ENCODE data around the gene PFDN5.

Gene PFDN5

GRCh38 chr12:53295070-53295890 is at the start of gene PFDN5:
PFDN5 (plus strand) TSS chr12:53295542; CDS start chr12:53295568, 26 bp downstream.
- H3K9ac ChIP-seq (ENCODE audit: low read length), result peak within 1 kb of the TSS; percentile 97
- H2AFZ ChIP-seq (ENCODE audit: low read length), result no peak within 1 kb of the TSS
- H3K79me2 ChIP-seq (ENCODE audit: insufficient read depth, low read length), result peaks cover 13% of the 10 kb centered on the region
- H3F3A ChIP-seq (ENCODE audit: insufficient read depth, low read length), result no peaks in the 10 kb centered on the region
- H3K27me3 ChIP-seq (ENCODE audit: insufficient read depth, low read length), result no peaks in the 10 kb centered on the region
- no peak for TF ChIP-seq CTCF (IDR thresholded peaks at IDR 0.05; ENCODE audit: low read length)
- TF ChIP-seq EZH2 (IDR thresholded peaks at IDR 0.05; ENCODE audit: borderline replicate concordance, low read length), result no peak
- H3K9me3 ChIP-seq (ENCODE audit: low read length), result no peaks in the 10 kb centered on the region
- no peaks in the 10 kb centered on the region for H4K20me1 ChIP-seq (ENCODE audit: insufficient read depth, low read length)
- no peaks in the 10 kb centered on the region for H3K9me2 ChIP-seq (ENCODE audit: low read depth, low read length)
- H3K4me3 ChIP-seq (ENCODE audit: low read depth, low read length, poor library complexity, severe bottlenecking), result peak within 1 kb of the TSS; percentile 97
- peak within 1 kb of the TSS; percentile 99 for H3K4me2 ChIP-seq (ENCODE audit: low read length)
- H3K4me1 ChIP-seq (ENCODE audit: insufficient read depth, low read length, severe bottlenecking), result peaks cover 37% of the 10 kb centered on the region
- H3K36me3 ChIP-seq (ENCODE audit: insufficient read depth, low read length), result peaks cover 50% of the 10 kb centered on the region
- peak within 1 kb of the TSS; percentile 21 for H3K27ac ChIP-seq (ENCODE audit: low read depth, low read length, poor library complexity, severe bottlenecking)

GRCh38 chr12:53251477-53252348 is 43.6 kb upstream of the PFDN5 start:
- Histone ChIP-seq H3F3A (ENCODE audit: insufficient read depth, low read length) (no peaks in the 10 kb centered on the region), H2AFZ (ENCODE audit: low read length) (peak overlapping the region; percentile 6; the same call in 1 of the 2 replicates), H3K79me2 (ENCODE audit: insufficient read depth, low read length) (no peaks in the 10 kb centered on the region), H3K9ac (ENCODE audit: low read length) (peak overlapping the region; percentile 93), H3K4me3 (ENCODE audit: low read depth, low read length, poor library complexity, severe bottlenecking) (peak overlapping the region; percentile 94), H3K9me3 (ENCODE audit: low read length) (no peaks in the 10 kb centered on the region), H3K9me2 (ENCODE audit: low read depth, low read length) (no peaks in the 10 kb centered on the region), H3K27ac (ENCODE audit: low read depth, low read length, poor library complexity, severe bottlenecking) (no peak overlapping the region), H3K36me3 (ENCODE audit: insufficient read depth, low read length) (peaks cover 13% of the 10 kb centered on the region; the same call in 1 of the 2 replicates), H3K27me3 (ENCODE audit: insufficient read depth, low read length) (no peaks in the 10 kb centered on the region; the same call in 1 of the 2 replicates), H4K20me1 (ENCODE audit: insufficient read depth, low read length) (no peaks in the 10 kb centered on the region), H3K4me1 (ENCODE audit: insufficient read depth, low read length, severe bottlenecking) (peaks cover 32% of the 10 kb centered on the region), H3K4me2 (ENCODE audit: low read length) (peak overlapping the region; percentile 99)
- TF ChIP-seq CTCF (IDR thresholded peaks at IDR 0.05; ENCODE audit: low read length) (peak; percentile 59), EZH2 (IDR thresholded peaks at IDR 0.05; ENCODE audit: borderline replicate concordance, low read length) (no peak)

GRCh38 chr12:53252349-53252916 is 42.9 kb upstream of the PFDN5 start:
- Histone ChIP-seq H3K9me2 (ENCODE audit: low read depth, low read length) (no peaks in the 10 kb centered on the region), H3K27ac (ENCODE audit: low read depth, low read length, poor library complexity, severe bottlenecking) (no peak overlapping the region), H4K20me1 (ENCODE audit: insufficient read depth, low read length) (no peaks in the 10 kb centered on the region), H3K4me1 (ENCODE audit: insufficient read depth, low read length, severe bottlenecking) (peaks cover 32% of the 10 kb centered on the region), H3K4me2 (ENCODE audit: low read length) (peak overlapping the region; percentile 93), H3K9ac (ENCODE audit: low read length) (peak overlapping the region; percentile 93), H3K4me3 (ENCODE audit: low read depth, low read length, poor library complexity, severe bottlenecking) (peak overlapping the region; percentile 94), H3K9me3 (ENCODE audit: low read length) (no peaks in the 10 kb centered on the region), H3K79me2 (ENCODE audit: insufficient read depth, low read length) (no peaks in the 10 kb centered on the region), H2AFZ (ENCODE audit: low read length) (peak overlapping the region; percentile 6; the same call in 1 of the 2 replicates), H3F3A (ENCODE audit: insufficient read depth, low read length) (no peaks in the 10 kb centered on the region), H3K36me3 (ENCODE audit: insufficient read depth, low read length) (peaks cover 13% of the 10 kb centered on the region; the same call in 1 of the 2 replicates), H3K27me3 (ENCODE audit: insufficient read depth, low read length) (no peaks in the 10 kb centered on the region)
- 0 out of 2 replicates have a peak, but pooled peaks have one; percentile 5 for TF ChIP-seq CTCF (IDR thresholded peaks at IDR 0.05; ENCODE audit: low read length)
- no peak for TF ChIP-seq EZH2 (IDR thresholded peaks at IDR 0.05; ENCODE audit: borderline replicate concordance, low read length)

All from OCI-LY1 (cell line).